Liver (tissue), 9 donors: ENCODE results near the gene ST6GALNAC3. TPM values are rescaled to one million over a fixed set of nuclear protein-coding genes. Genes with fewer than 3 reads are reported as not detected.

ENCODE experiments used
- DNase-seq: peaks from one replicate; pipeline ENCODE4 v3.0.0-alpha.2; 2017; ENCODE audit warnings: low spot score
- H3K27ac ChIP-seq, 2 donors: one replicate each; pipeline ENCODE4 v1.7.0; 2013; ENCODE audit warnings: inconsistent platforms in 2 of 2, low read length in 2 of 2, control low read depth in 1 of 2, low read depth in 1 of 2, mild to moderate bottlenecking in 1 of 2
- H3K27me3 ChIP-seq, 4 donors: one replicate each; pipeline versions ENCODE4 v1.6.1 to v1.7.0; 2013; ENCODE audit warnings: low read length in 3 of 4, inconsistent platforms in 1 of 4, mild to moderate bottlenecking in 1 of 4, moderate library complexity in 1 of 4; ENCODE audit not compliant: control insufficient read depth in 4 of 4, insufficient read depth in 4 of 4
- H3K36me3 ChIP-seq, 4 donors: one replicate each; pipeline versions ENCODE4 v1.6.1 to v1.7.0; 2013; ENCODE audit warnings: low read length in 3 of 4, mild to moderate bottlenecking in 3 of 4, low read depth in 1 of 4, moderate library complexity in 1 of 4; ENCODE audit not compliant: control insufficient read depth in 4 of 4, insufficient read depth in 3 of 4
- H3K4me1 ChIP-seq, 4 donors: one replicate each; pipeline versions ENCODE4 v1.6.1 to v1.7.0; 2013; ENCODE audit warnings: low read length in 3 of 4, mild to moderate bottlenecking in 3 of 4, moderate library complexity in 1 of 4; ENCODE audit not compliant: control insufficient read depth in 4 of 4, insufficient read depth in 4 of 4
- H3K4me3 ChIP-seq, 3 donors: one replicate each; pipeline versions ENCODE4 v1.6.1 to v1.7.0; 2013; ENCODE audit warnings: low read length in 3 of 3, control low read depth in 1 of 3, low read depth in 1 of 3, mild to moderate bottlenecking in 1 of 3
- H3K9ac ChIP-seq, 2 donors: one replicate each; pipeline ENCODE4 v1.7.0; 2013; ENCODE audit warnings: low read length in 2 of 2, mild to moderate bottlenecking in 2 of 2, moderate library complexity in 2 of 2, control low read depth in 1 of 2, low read depth in 1 of 2
- H3K9me3 ChIP-seq, 4 donors: one replicate each; pipeline versions ENCODE4 v1.6.1 to v1.7.0; 2013; ENCODE audit warnings: low read length in 3 of 4; ENCODE audit not compliant: control insufficient read depth in 4 of 4
- ATF3 ChIP-seq: IDR thresholded peaks from 2 replicates; pipeline ENCODE4 v1.6.1; 2016; ENCODE audit warnings: antibody characterized with exemption
- EGR1 ChIP-seq, 2 donors: IDR thresholded peaks; 2 replicates each; pipeline ENCODE4 v1.6.1; 2016 to 2018; ENCODE audit warnings: antibody characterized with exemption in 2 of 2, low read depth in 2 of 2
- FOXA1 ChIP-seq: IDR thresholded peaks from 2 replicates; pipeline ENCODE4 v1.6.1; 2016; ENCODE audit warnings: antibody characterized with exemption
- FOXA2 ChIP-seq: IDR thresholded peaks from 2 replicates; pipeline ENCODE4 v1.6.1; 2016; ENCODE audit warnings: antibody characterized with exemption
- GABPA ChIP-seq, 2 donors: IDR thresholded peaks in 1 of 2; conservative IDR thresholded peaks in 1 of 2; 2 replicates each; pipeline ENCODE4 v1.6.1; 2016; ENCODE audit warnings: antibody characterized with exemption in 2 of 2, mild to moderate bottlenecking in 1 of 2, moderate library complexity in 1 of 2
- HNF4A ChIP-seq, 2 donors: conservative IDR thresholded peaks; 2 replicates each; pipeline ENCODE4 v1.6.1; 2016; ENCODE audit warnings: antibody characterized with exemption in 2 of 2, mild to moderate bottlenecking in 2 of 2
- HNF4G ChIP-seq: IDR thresholded peaks from 2 replicates; pipeline ENCODE4 v1.6.1; 2016; ENCODE audit warnings: antibody characterized with exemption
- JUND ChIP-seq, 2 donors: IDR thresholded peaks; 2 replicates each; pipeline ENCODE4 v1.6.1; 2016; ENCODE audit warnings: antibody characterized with exemption in 2 of 2
- MAX ChIP-seq: IDR thresholded peaks from 2 replicates; pipeline ENCODE4 v1.6.1; 2016; ENCODE audit warnings: antibody characterized with exemption
- NR2F2 ChIP-seq: IDR thresholded peaks from 2 replicates; pipeline ENCODE4 v1.6.1; 2016; ENCODE audit warnings: antibody characterized with exemption
- RAD21 ChIP-seq, 2 donors: IDR thresholded peaks; 2 replicates each; pipeline ENCODE4 v1.6.1; 2016; ENCODE audit warnings: antibody characterized with exemption in 2 of 2, mild to moderate bottlenecking in 2 of 2
- REST ChIP-seq: IDR thresholded peaks from 2 replicates; pipeline ENCODE4 v1.6.1; 2016; ENCODE audit warnings: antibody characterized with exemption, mild to moderate bottlenecking
- RXRA ChIP-seq, 2 donors: IDR thresholded peaks; 2 replicates each; pipeline ENCODE4 v1.6.1; 2017 to 2018; ENCODE audit warnings: antibody characterized with exemption in 2 of 2, mild to moderate bottlenecking in 1 of 2
- SP1 ChIP-seq: IDR thresholded peaks from 2 replicates; pipeline ENCODE4 v1.6.1; 2018; ENCODE audit warnings: antibody characterized with exemption, mild to moderate bottlenecking
- TAF1 ChIP-seq: conservative IDR thresholded peaks from 2 replicates; pipeline ENCODE4 v1.6.1; 2016; ENCODE audit warnings: antibody characterized with exemption, mild to moderate bottlenecking
- YY1 ChIP-seq: IDR thresholded peaks from 2 replicates; pipeline ENCODE4 v1.6.1; 2016; ENCODE audit warnings: antibody characterized with exemption, mild to moderate bottlenecking
- WGBS: extraction: QIAGEN DNeasy Blood & Tissue Kit; methylation state at CpG from one replicate; pipeline ENCODE4 v1.1.7; 2013; 5-methylcytosine and 5-hydroxymethylcytosine counted together
- polyA plus RNA-seq, 2 donors: library from polyadenylated mRNA; stranded (reverse) in 1 of 2; unstranded in 1 of 2; fragments of 200-250 nt in 1 of 2; fragments of >200 nt in 1 of 2; fragmentation: Nextera tagmentation in 1 of 2; extraction: Ambion mirVana in 1 of 2; gene quantifications; one replicate each; pipeline versions ENCODE4 v1.2.1 to v1.2.3, GENCODE V29; 2013 to 2015
- total RNA-seq, 2 donors: library from RNA; depleted of rRNA; stranded (reverse); fragments of >200 nt; gene quantifications; one replicate each; pipeline ENCODE4 v1.2.3, GENCODE V29; 2014
- TF ChIP-seq, protein P1 (sequence below): IDR thresholded peaks from 2 replicates; pipeline ENCODE4 v1.6.1; 2016; ENCODE audit warnings: antibody characterized with exemption
- TF ChIP-seq, protein P2 (sequence below): fragments of 150-350 bp; IDR thresholded peaks from 2 replicates; pipeline ENCODE4 v1.5.1; 2017; ENCODE audit warnings: improper control_type of control experiment, low read depth, low read length; ENCODE audit not compliant: missing input control
- donor health status: healthy.
- donor health status: healthy.
- donor health status: healthy.
- donor health status: healthy.
- donor health status: healthy.

The ST6GALNAC3 gene
- total and polyA plus RNA-seq, 4 donors: 1.2 to 5.0 (median 3.2) TPM

DNA sequence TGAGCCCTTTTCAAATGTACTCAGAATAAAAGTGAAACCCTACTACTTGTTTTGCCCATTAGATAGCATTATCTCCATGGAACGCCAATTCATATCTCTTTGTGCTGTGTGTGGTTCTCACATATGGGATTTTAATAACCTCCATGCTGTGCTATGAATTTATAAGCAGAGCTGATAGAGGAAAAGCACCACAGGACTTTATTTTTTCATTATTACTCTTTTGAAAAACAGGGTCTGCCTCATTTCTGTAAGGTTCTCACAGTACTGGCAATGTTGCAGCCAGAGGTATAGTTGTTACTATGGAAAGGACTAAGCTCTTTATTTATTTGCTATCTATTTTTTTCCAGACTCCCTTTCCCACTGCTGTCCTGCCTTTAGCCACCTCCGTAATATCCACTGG, 313.7 kb downstream of the ST6GALNAC3 start:
- H3K4me1 ChIP-seq: peaks cover 0 to 3% (median 2%) of the 10 kb centered on the region in 4 donors
- TF ChIP-seq, protein P1, sequence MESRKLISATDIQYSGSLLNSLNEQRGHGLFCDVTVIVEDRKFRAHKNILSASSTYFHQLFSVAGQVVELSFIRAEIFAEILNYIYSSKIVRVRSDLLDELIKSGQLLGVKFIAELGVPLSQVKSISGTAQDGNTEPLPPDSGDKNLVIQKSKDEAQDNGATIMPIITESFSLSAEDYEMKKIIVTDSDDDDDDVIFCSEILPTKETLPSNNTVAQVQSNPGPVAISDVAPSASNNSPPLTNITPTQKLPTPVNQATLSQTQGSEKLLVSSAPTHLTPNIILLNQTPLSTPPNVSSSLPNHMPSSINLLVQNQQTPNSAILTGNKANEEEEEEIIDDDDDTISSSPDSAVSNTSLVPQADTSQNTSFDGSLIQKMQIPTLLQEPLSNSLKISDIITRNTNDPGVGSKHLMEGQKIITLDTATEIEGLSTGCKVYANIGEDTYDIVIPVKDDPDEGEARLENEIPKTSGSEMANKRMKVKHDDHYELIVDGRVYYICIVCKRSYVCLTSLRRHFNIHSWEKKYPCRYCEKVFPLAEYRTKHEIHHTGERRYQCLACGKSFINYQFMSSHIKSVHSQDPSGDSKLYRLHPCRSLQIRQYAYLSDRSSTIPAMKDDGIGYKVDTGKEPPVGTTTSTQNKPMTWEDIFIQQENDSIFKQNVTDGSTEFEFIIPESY: no peak
- no peak for TF ChIP-seq RXRA (IDR thresholded peaks at IDR 0.05)
- TF ChIP-seq MAX: no peak
- TF ChIP-seq FOXA1: no peak
- no peak for TF ChIP-seq EGR1 (IDR thresholded peaks at IDR 0.05; ENCODE audit: low read depth in 2 of 2)
- no peak for TF ChIP-seq ATF3
- no peak for TF ChIP-seq NR2F2
- no peak for TF ChIP-seq JUND (IDR thresholded peaks at IDR 0.05)
- H3K4me3 ChIP-seq: no peak overlapping the region
- no peaks in the 10 kb centered on the region for H3K36me3 ChIP-seq
- no peak for DNase-seq
- no peak overlapping the region for H3K27ac ChIP-seq
- WGBS: 80% methylated on average over 2 of the region's 2 CpGs
- no peak overlapping the region for H3K9ac ChIP-seq
- H3K9me3 ChIP-seq: no peaks in the 10 kb centered on the region
- no peaks in the 10 kb centered on the region for H3K27me3 ChIP-seq

DNA sequence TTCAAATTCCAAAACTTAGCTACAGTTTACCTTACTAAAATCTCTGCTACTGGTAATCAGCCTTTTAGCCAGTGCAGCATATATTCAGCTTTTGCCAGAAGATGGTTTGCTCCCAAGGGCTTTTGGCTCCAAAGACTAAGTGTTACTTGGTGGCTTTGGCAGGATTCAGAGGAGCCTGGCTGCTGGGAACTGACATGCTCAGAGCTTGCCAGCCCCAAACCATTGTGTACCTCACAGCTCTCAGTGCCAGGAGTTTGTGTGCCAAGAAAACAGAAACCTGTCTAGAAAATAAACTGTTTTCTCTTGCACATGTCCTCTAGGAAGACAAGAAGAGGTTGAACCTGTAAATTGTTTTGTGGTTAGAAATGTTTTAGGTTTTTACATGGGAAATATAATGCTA, 315.9 kb downstream of the ST6GALNAC3 start:
- no peak for DNase-seq

More for the DNA sequence above, 315.9 kb downstream of the ST6GALNAC3 start:
- Histone ChIP-seq H3K27ac (no peak overlapping the region), H3K27me3 (no peaks in the 10 kb centered on the region), H3K36me3 (no peaks in the 10 kb centered on the region), H3K4me3 (no peak overlapping the region), H3K4me1 (peaks cover 0 to 3% (median 2%) of the 10 kb centered on the region in 4 donors), H3K9ac (no peak overlapping the region), H3K9me3 (no peaks in the 10 kb centered on the region)
- TF ChIP-seq NR2F2 (no peak), GABPA (IDR thresholded peaks at IDR 0.05 in 1 of 2, conservative IDR thresholded peaks at IDR 0.05 in 1 of 2) (no peak), FOXA2 (no peak), ATF3 (no peak), HNF4G (no peak), YY1 (no peak), REST (no peak), RXRA (IDR thresholded peaks at IDR 0.05) (no peak), RAD21 (IDR thresholded peaks at IDR 0.05) (no peak), FOXA1 (no peak), SP1 (no peak), MAX (no peak), JUND (IDR thresholded peaks at IDR 0.05) (no peak), EGR1 (IDR thresholded peaks at IDR 0.05; ENCODE audit: low read depth in 2 of 2) (no peak), HNF4A (conservative IDR thresholded peaks at IDR 0.05) (no peak), TAF1 (no peak)
- TF ChIP-seq, protein P1: no peak
- TF ChIP-seq, protein P2, sequence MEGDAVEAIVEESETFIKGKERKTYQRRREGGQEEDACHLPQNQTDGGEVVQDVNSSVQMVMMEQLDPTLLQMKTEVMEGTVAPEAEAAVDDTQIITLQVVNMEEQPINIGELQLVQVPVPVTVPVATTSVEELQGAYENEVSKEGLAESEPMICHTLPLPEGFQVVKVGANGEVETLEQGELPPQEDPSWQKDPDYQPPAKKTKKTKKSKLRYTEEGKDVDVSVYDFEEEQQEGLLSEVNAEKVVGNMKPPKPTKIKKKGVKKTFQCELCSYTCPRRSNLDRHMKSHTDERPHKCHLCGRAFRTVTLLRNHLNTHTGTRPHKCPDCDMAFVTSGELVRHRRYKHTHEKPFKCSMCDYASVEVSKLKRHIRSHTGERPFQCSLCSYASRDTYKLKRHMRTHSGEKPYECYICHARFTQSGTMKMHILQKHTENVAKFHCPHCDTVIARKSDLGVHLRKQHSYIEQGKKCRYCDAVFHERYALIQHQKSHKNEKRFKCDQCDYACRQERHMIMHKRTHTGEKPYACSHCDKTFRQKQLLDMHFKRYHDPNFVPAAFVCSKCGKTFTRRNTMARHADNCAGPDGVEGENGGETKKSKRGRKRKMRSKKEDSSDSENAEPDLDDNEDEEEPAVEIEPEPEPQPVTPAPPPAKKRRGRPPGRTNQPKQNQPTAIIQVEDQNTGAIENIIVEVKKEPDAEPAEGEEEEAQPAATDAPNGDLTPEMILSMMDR: no peak
